Dermis microvascular lymphatic vessel endothelial cell (primary cell): Measurements from ENCODE around the gene HIGD1A. TPM values are rescaled to one million over a fixed set of nuclear protein-coding genes. Genes with fewer than 3 reads are reported as not detected.

Source experiments
- DNase-seq, 2 donors: peaks; one replicate each; pipeline versions ENCODE4 v3.0.0 to v3.0.0-alpha.2; 2010; ENCODE audit warnings: low read depth in 2 of 2
- total RNA-seq: library from RNA; depleted of rRNA; stranded (reverse); fragments of >200 nt; gene quantifications from 2 replicates; pipeline ENCODE4 v1.2.1, GENCODE V29; 2014

Gene HIGD1A
- total RNA-seq, 1 donor from 2014 or later, result 102 TPM

GRCh38 chr3:42736081-42736480 lies 68.2 kb downstream of the HIGD1A start:
- DNase-seq, result no peak

DNA sequence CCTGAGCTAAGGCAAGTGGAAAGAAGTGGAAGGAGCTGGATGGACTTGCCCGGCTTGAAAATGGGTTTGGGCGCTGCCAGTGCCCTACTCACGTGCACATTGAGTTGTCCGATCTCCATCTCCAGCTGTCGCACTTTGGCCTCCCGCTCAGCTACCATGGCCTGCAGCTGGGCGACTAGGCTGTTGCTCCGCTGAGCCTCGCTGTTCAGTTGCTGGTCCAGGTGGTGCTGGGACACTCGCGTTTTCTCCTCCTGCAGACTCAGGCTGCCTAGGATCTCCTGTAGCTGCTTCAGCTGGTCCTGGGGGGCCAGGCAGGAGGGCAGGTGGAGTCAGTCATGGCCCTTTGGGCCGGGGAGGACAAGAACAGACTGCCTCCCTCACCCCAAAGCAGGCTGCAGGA lies 68.7 kb downstream of the HIGD1A start:
- DNase-seq, result no peak

DNA sequence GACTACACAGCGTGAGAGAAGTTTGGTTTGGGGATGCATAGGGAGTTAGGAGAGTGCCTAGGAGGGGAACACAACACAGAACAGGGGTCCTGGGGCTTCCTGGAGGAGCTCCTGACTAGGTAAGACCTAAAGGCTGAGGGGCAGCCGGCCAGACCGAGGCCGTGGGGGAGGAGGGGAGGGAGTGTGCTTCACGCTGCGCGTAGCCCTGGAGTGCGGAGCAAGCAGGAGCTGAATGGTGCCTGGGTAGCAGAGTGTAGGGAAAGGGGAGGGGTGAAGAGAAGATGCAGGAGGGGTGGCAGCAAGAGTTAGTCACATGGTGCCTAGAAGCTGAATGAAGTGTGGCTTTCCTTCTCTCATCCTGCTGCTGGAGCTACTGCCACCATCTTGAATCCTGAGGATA lies 69.3 kb downstream of the HIGD1A start:
- no peak for DNase-seq

DNA sequence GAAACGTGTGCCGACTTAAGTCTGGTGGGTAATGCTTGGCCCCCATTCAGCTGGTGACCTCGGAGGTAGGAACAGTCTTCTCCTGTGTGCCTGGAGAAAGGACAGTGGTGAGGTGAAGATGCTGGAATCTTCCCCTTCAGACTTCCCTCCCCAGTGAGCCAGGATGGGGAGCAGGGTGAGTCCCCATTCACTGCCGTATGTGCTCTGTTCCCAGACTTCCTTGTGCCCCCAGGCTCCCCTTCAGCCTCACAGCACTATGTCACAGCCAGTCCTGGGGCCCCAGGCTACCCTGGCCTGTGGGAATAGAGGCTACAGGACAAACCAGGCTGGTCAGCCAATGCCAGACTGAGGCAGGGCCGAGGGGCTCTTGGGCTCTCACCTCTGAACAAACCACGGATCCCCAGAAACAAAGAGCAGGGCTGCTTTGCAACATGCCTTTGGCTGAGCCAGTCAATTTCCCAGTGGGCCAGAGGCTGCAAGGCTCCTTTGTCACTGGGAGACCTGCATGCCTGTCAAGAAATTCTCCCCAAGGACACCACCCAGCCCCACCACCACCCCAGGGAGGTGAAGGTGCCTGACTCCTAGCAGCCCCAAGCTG lies 69.9 kb downstream of the HIGD1A start:
- DNase-seq, result no peak

GRCh38 chr3:42733501-42734262 lies 70.6 kb downstream of the HIGD1A start:
- no peak for DNase-seq

Other genes starting within 250 kb of the HIGD1A start
- 82.0 and 89.5 TPM in 2 replicates for gene SEC22C, start 222.5 kb downstream of the HIGD1A start, total RNA-seq
- gene SS18L2, start 213.6 kb downstream of the HIGD1A start, total RNA-seq, result 23.8 and 33.9 TPM in 2 replicates
- 36.3 and 42.7 TPM in 2 replicates for gene NKTR, start 203.8 kb downstream of the HIGD1A start, total RNA-seq
- 12.2 and 20.0 TPM in 2 replicates for gene ZBTB47, start 150.8 kb downstream of the HIGD1A start, total RNA-seq
- not detected in 2 replicates for gene KLHL40, start 119.0 kb downstream of the HIGD1A start, total RNA-seq
- not detected in 2 replicates for gene HHATL, start 101.7 kb downstream of the HIGD1A start, total RNA-seq
- gene CCDC13, start 31.2 kb downstream of the HIGD1A start, total RNA-seq, result 0.13 and 0.25 TPM in 2 replicates
- 3.5 and 23.5 TPM in 2 replicates for gene ACKR2, start 5.0 kb upstream of the HIGD1A start, total RNA-seq
- gene CYP8B1, start 71.4 kb upstream of the HIGD1A start, total RNA-seq, result not detected in 2 replicates
- 1.0 and 2.4 TPM in 2 replicates for gene ZNF662, start 101.7 kb upstream of the HIGD1A start, total RNA-seq
- under 0.01 TPM in 1 of 2 replicates, not detected in the other for gene GASK1A, start 174.8 kb upstream of the HIGD1A start, total RNA-seq